ENCODE data around the gene CRTAC1. TPM values are rescaled to one million over a fixed set of nuclear protein-coding genes. Genes with fewer than 3 reads are reported as not detected.

The CRTAC1 gene
- total and polyA plus RNA-seq, 2 experiments from 2014 or later: 0.47 to 1.2 TPM

GRCh38 chr10:98058295-98058694, 27.9 kb upstream of the CRTAC1 start (continued):
- TF ChIP-seq REST (IDR thresholded peaks at IDR 0.05; ENCODE audit: unreplicated experiment): no peak
- no peak for TF ChIP-seq CTCF (conservative IDR thresholded peaks at IDR 0.05; ENCODE audit: low read depth in 2 of 2)

- ATAC-seq: peak; percentile 92
- Histone ChIP-seq H3K9me2 (ENCODE audit: insufficient read depth) (no peaks in the 10 kb centered on the region), H3K36me3 (ENCODE audit: insufficient read depth) (no peaks in the 10 kb centered on the region), H2AFZ (no peak overlapping the region), H3K79me2 (replicated peaks; ENCODE audit: insufficient read depth) (no peaks in the 10 kb centered on the region), H3K4me1 (ENCODE audit: insufficient read depth) (peaks cover 5% of the 10 kb centered on the region; the same call in 1 of the 2 replicates), H3K4me3 (no peak overlapping the region), H3K27me3 (ENCODE audit: insufficient read depth) (no peaks in the 10 kb centered on the region), H3F3A (replicated peaks; ENCODE audit: low read depth) (no peaks in the 10 kb centered on the region), H3K27ac (ENCODE audit: low read depth) (no peak overlapping the region), H3K4me2 (no peak overlapping the region), H4K20me1 (replicated peaks; ENCODE audit: insufficient read depth) (0 out of 2 replicates have a peak, but pooled peaks cover 2% of the 10 kb centered on the region)
- DNase-seq (ENCODE audit: low spot score): peak; percentile 83
- Mint-ChIP-seq H3K4me1 (peaks cover 12% of the 10 kb centered on the region), H3K36me3 (ENCODE audit: low read depth) (no peaks in the 10 kb centered on the region), H3K27ac (no peak overlapping the region), H3K27me3 (ENCODE audit: insufficient read depth, low read depth, poor library complexity) (peaks cover 2% of the 10 kb centered on the region), H3K4me3 (no peak overlapping the region), H3K9me3 (no peaks in the 10 kb centered on the region)
- TF ChIP-seq ZNF331 (CRISPR knock-in tag; IDR thresholded peaks at IDR 0.05; ENCODE audit: low read depth) (no peak), REST (IDR thresholded peaks at IDR 0.05; ENCODE audit: unreplicated experiment) (peak; percentile 93)
Observed at GRCh38 chr10:98055841-98056516, 25.6 kb upstream of the CRTAC1 start.

Measured in GM23338 (cell line).